OCI-LY7 (cell line): ENCODE data around the gene PITPNM3. TPM values are rescaled to one million over a fixed set of nuclear protein-coding genes. Genes with fewer than 3 reads are reported as not detected.

Source experiments
- BruUV-seq: library from RNA; stranded (reverse); fragments of 400-500 nt; replicated peaks from 2 replicates; lab custom pipeline; 2021; lab: Mats Ljungman, UMichigan
- CTCF ChIA-PET: fragments of 300-600 bp; sonication (Branson Sonifier 250); formaldehyde crosslinking; loops from one replicate; lab custom pipeline; 2022; ENCODE audit warnings: antibody characterized with exemption; ENCODE audit not compliant: unreplicated experiment; lab: Charles Lee
- POLR2A ChIA-PET: fragments of 300-600 bp; sonication (Branson Sonifier 250); formaldehyde crosslinking; loops from one replicate; lab custom pipeline; 2022; ENCODE audit warnings: antibody characterized with exemption; lab: Charles Lee
- DNase-seq: peaks from one replicate; pipeline ENCODE4 v3.0.0-alpha.2; 2015; ENCODE audit warnings: low spot score
- H2AFZ ChIP-seq: fragments of 200-600 bp; sonication (generic), shearing (Covaris generic); 2 replicates; pipeline ENCODE4 v1.6.1; 2014; ENCODE audit warnings: mild to moderate bottlenecking, antibody characterized with exemption, low read length, moderate library complexity
- H3K27ac ChIP-seq: fragments of 200-600 bp; sonication (generic); 2 replicates; pipeline ENCODE4 v1.5.1; 2014; ENCODE audit warnings: mixed run types, low read depth, mild to moderate bottlenecking, moderate library complexity, low read length, inconsistent platforms; ENCODE audit not compliant: poor library complexity, severe bottlenecking
- H3K36me3 ChIP-seq: fragments of 200-600 bp; sonication (generic); 2 replicates; pipeline ENCODE4 v1.6.1; 2014; ENCODE audit warnings: mild to moderate bottlenecking, antibody characterized with exemption, low read length, moderate library complexity, mixed read lengths; ENCODE audit not compliant: insufficient read depth
- H3K4me1 ChIP-seq: fragments of 200-600 bp; sonication (generic); 2 replicates; pipeline ENCODE4 v1.5.1; 2014; ENCODE audit warnings: mild to moderate bottlenecking, low read length; ENCODE audit not compliant: insufficient read depth, poor library complexity, severe bottlenecking
- H3K4me2 ChIP-seq: fragments of 200-600 bp; sonication (generic); 2 replicates; pipeline ENCODE4 v1.6.1; 2014; ENCODE audit warnings: mild to moderate bottlenecking, low read length
- H3K4me3 ChIP-seq: fragments of 200-600 bp; sonication (generic); 2 replicates; pipeline ENCODE4 v1.5.1; 2014; ENCODE audit warnings: mild to moderate bottlenecking, low read depth, low read length; ENCODE audit not compliant: poor library complexity, severe bottlenecking
- H3K79me2 ChIP-seq: fragments of 200-600 bp; sonication (generic); 2 replicates; pipeline ENCODE4 v1.6.1; 2016; ENCODE audit warnings: low read depth, mild to moderate bottlenecking, low read length, moderate library complexity, mixed read lengths; ENCODE audit not compliant: insufficient read depth
- H3K9me2 ChIP-seq: fragments of 200-600 bp; sonication (generic); 2 replicates; pipeline ENCODE4 v1.6.1; 2016; ENCODE audit warnings: mild to moderate bottlenecking, low read length, mixed read lengths; ENCODE audit not compliant: insufficient read depth
- H3K9me3 ChIP-seq: fragments of 200-600 bp; sonication (generic); 2 replicates; pipeline ENCODE4 v1.6.1; 2014; ENCODE audit warnings: mild to moderate bottlenecking, mixed run types, low read length, mixed read lengths
- H4K20me1 ChIP-seq: fragments of 200-600 bp; sonication (generic); 2 replicates; pipeline ENCODE4 v1.6.1; 2014; ENCODE audit warnings: mild to moderate bottlenecking, antibody characterized with exemption, low read length, moderate library complexity, mixed read lengths; ENCODE audit not compliant: insufficient read depth
- CTCF ChIP-seq: fragments of 200-600 bp; sonication (generic); conservative IDR thresholded peaks from 2 replicates; pipeline ENCODE4 v1.5.1; 2014; ENCODE audit warnings: mild to moderate bottlenecking, antibody characterized with exemption, low read length, moderate library complexity, mixed read lengths
- EZH2phosphoT487 ChIP-seq: fragments of 200-600 bp; sonication (generic); IDR thresholded peaks from 2 replicates; pipeline ENCODE4 v1.6.1; 2018; ENCODE audit warnings: low read depth, borderline replicate concordance, mild to moderate bottlenecking, mixed run types, antibody characterized with exemption, low read length, moderate library complexity, mixed read lengths
- intact Hi-C: fragments of 100-400 bp; cut with micrococcal nuclease; formaldehyde crosslinking; loops from one replicate; pipeline ENCODE4 v1.10.0; 2022; ENCODE audit not compliant: unreplicated experiment
- total RNA-seq, 2 experiments: library from RNA; depleted of rRNA in 1 of 2; stranded (reverse); fragments of >200 nt in 1 of 2; shearing (Covaris generic) in 1 of 2; gene quantifications; 2 replicates each; pipeline ENCODE4 v1.2.3, GENCODE V29; 2014 to 2022

Gene PITPNM3
- total RNA-seq, 2 experiments from 2014 or later = 0.76 to 1.6 TPM

DNA sequence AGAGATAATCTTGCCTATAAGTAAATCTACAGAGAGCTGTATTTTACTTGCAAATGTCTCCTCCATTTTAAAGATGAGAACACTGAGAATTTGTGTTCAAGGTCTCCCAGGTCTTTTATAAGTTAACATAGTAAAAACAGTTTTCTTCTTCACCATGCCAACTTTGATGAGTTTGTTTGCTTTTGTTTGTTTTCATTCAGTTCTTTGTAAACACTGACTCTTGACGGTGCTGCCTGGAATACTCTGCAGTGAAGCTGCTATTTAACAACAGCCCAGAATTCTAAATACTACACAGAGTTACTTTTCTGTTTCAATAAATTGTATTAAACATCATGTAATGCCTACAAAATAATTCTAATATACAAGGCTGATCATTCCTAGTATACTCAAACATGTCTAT lies 41.4 kb upstream of the PITPNM3 start:
- H3K9me3 ChIP-seq = no peaks in the 10 kb centered on the region
- H3K4me2 ChIP-seq = no peak overlapping the region
- H3K27ac ChIP-seq = no peak overlapping the region
- DNase-seq = no peak
- no peak overlapping the region for H3K4me3 ChIP-seq
- no peaks in the 10 kb centered on the region for H3K9me2 ChIP-seq
- ChIA-PET POLR2A (no interaction called here), CTCF (no interaction called here)
- peaks cover 91% of the 10 kb centered on the region for H3K36me3 ChIP-seq
- H2AFZ ChIP-seq = no peak overlapping the region
- BruUV-seq = no TSS peak
- no peaks in the 10 kb centered on the region for H4K20me1 ChIP-seq
- no peaks in the 10 kb centered on the region for H3K79me2 ChIP-seq
- TF ChIP-seq EZH2phosphoT487 = no peak
- TF ChIP-seq CTCF = no peak
- intact Hi-C loops = no loop called here
- peaks cover 12% of the 10 kb centered on the region for H3K4me1 ChIP-seq

GRCh38 chr17:6596941-6597340 lies 40.6 kb upstream of the PITPNM3 start:
- H3K4me1 ChIP-seq = peaks cover 12% of the 10 kb centered on the region
- no peak for DNase-seq
- intact Hi-C loops = no loop called here
- CTCF ChIA-PET = no interaction called here
- no peak overlapping the region for H3K4me2 ChIP-seq
- H3K9me3 ChIP-seq = no peaks in the 10 kb centered on the region
- H2AFZ ChIP-seq = no peak overlapping the region
- H3K79me2 ChIP-seq = no peaks in the 10 kb centered on the region
- no peak overlapping the region for H3K27ac ChIP-seq
- H4K20me1 ChIP-seq = no peaks in the 10 kb centered on the region
- no peak overlapping the region for H3K4me3 ChIP-seq
- TF ChIP-seq EZH2phosphoT487 (no peak), CTCF (no peak)
- peaks cover 88% of the 10 kb centered on the region for H3K36me3 ChIP-seq
- POLR2A ChIA-PET = interaction anchor here (0.6 kb wide), 1 partner anchor 46 kb away, joined by 3 read pairs; no protein-coding TSS in a partner anchor
- BruUV-seq = no TSS peak
- H3K9me2 ChIP-seq = no peaks in the 10 kb centered on the region

DNA sequence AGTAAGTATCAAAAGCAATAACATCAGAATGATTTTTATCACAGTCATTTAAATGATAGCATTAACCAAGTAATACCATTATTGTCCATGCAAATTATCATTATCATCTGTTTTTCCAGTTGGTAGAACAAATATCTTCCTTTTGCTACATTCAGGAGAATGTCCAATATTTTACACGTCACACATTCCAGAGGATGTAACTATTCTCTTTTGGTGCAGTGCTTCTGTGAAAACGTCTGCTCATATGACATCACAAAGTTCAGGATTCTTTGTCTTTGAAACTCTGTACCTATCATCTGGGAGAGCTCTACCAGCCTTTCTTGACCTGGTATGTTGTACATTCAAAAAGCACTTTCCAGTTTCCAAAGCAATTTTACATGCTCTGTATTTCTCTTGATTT lies 40.2 kb upstream of the PITPNM3 start:
- Histone ChIP-seq H3K36me3 (peaks cover 89% of the 10 kb centered on the region), H3K9me3 (no peaks in the 10 kb centered on the region), H3K4me2 (no peak overlapping the region), H2AFZ (no peak overlapping the region), H3K9me2 (no peaks in the 10 kb centered on the region), H3K4me1 (peaks cover 12% of the 10 kb centered on the region), H4K20me1 (no peaks in the 10 kb centered on the region), H3K27ac (no peak overlapping the region), H3K4me3 (no peak overlapping the region), H3K79me2 (no peaks in the 10 kb centered on the region)
- no peak for DNase-seq
- ChIA-PET POLR2A (interaction anchor here (0.6 kb wide), 1 partner anchor 46 kb away, joined by 3 read pairs; no protein-coding TSS in a partner anchor), CTCF (no interaction called here)
- TF ChIP-seq CTCF (no peak), EZH2phosphoT487 (no peak)
- intact Hi-C loops = no loop called here
- no TSS peak for BruUV-seq
